Measurements from ENCODE around the gene FGG.
"Not testable (repeated sequence)": the region's sequence is repeated elsewhere in the genome, so short reads cannot be mapped to it uniquely, and the experiment has no call there.

Gene FGG

GRCh38 chr4:154610582-154610981 is 1.9 kb downstream of the FGG start:
- no peak for DNase-seq (ENCODE audit: low spot score)

DNA sequence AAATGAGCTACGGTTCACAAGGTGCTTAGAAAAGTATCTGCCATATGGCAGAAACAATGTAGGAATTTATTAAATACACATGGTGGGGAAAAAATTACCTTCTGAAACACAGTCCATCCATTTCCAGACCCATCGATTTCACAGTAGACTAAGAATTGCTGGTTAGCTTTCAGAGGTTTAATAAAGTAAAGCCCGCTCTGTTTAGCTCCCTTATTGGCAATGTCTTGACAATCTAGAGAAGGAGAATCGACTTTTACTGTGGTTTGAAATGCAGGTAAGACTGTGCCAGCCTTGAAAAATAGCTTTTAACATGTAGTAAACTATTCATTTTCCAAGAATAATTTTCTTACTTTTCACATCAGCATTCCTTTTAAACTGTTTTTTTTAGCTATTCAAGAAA is 2.9 kb downstream of the FGG start:
- no peak for DNase-seq (ENCODE audit: low spot score)

DNA sequence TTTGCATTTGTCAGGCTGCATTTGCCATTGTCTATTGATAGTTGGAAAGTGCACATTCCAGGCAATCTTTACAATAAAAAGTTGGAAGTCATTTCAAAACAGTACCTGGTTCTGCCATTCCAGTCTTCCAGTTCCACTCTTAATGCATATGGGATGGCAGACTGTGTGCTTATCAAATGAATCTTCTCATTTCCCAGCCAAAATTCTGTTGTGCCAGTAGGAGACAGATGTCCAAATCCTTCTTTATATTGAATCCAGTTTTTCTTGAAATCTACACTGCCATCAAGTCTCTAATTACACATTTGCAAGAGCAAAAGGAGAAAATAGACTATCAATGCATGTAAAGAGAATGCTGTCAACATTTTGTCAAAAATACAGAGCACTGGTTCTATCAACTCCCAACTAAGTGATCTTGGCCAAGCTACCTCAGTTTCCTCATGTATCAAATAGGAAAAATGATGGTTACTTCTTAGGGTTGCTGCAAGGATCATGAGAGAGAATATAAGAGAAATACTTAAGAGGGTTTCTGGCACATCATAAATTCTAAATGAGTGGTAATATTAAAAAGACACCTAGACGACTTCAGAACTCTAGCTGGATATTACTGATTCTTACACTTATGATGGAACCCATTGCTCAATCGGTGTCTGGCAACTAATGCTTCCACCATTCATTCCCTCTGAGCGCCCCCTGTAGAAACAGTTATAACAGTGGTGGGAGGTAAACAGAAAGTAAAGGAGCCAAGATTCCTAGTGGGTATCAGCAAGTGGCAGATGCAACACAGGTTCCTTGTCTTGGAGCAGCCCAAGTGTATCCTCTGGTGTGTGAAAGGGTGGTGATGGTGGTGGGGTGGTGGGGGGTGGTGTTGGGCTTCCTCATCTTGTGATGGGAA is 3.8 kb downstream of the FGG start:
- DNase-seq (ENCODE audit: low spot score) = no peak

GRCh38 chr4:154606728-154607723 is 5.4 kb downstream of the FGG start:
- DNase-seq (ENCODE audit: low spot score) = no peak

- DNase-seq (ENCODE audit: low spot score) = no peak
These were observed 7.7 kb downstream of the FGG start for GRCh38 chr4:154604696-154605200.

DNA sequence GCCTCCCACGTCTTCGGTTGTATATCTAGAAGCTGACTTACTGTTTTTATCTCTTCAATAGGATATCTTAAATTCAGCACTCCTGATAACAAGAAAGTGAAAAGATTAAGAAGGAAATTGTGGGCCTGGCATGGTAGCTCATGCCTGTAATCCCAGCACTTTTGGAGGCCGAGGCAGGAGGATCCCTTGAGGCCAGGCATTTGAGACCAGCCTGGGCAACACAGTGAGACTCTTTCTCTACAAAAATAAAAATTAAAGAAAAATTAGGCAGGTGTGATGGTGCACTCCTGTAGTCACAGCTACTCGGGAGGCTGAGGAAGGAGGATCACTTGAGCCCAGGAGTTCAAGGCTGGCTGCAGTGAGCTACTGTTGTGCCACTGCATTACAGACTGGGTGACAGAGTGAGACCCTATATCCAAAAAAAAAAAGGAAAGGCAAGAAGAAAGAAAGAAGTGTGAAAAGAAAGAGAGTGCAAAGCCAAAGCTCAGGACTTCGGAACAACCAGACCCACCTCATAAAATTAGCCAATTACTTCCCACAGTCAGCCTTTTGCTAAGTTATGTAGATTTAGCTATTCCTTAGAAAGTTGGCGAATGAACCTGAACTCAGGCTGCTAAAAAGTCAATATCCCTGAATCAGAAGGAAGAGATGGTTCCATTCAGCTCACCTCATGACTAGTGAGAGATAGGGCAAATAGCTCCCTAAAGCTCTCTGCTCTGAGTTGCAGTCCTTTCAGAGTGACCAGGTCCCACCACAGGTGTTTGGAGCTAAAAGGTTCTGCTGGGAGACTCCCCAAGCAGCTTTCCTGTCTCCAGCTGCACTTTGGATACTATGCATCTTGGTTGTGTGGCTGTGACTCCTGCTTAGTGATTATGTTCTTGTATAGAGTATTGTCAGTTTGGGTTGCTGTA is 9.2 kb downstream of the FGG start:
- DNase-seq (ENCODE audit: low spot score) = no peak

DNA sequence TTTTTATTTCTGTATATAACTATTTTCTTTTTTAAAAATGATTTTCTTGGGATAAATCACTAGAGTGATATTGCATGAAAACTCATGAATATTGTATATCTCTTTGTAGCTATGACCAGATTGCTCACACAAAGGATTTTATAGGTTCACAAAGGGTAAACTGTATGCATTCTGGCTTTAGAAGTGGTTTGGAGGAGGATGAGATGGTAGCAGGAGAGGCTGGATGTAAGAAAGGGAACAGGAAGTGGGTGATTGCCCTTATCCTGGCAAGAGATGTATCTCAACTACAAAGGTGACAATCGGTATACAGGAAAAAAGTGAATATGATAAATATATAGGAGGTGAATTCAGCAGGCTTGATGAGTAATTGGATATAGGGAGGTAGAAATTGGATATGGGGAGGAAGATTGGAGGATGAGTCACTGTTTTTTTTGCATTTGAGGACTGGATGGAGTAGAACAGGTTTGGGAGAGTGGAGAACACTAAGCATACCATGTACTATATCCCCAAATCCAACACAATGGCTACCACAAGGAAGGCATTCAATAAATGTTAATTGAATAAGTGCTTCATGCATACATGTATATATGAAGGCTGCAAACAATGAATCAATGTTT is 9.9 kb downstream of the FGG start:
- DNase-seq (ENCODE audit: low spot score) = no peak

GRCh38 chr4:154597798-154598774 is 14.4 kb downstream of the FGG start:
- DNase-seq (ENCODE audit: low spot score) = no peak

- not testable (repeated sequence) for DNase-seq (ENCODE audit: low spot score)
These were observed 15.2 kb downstream of the FGG start for GRCh38 chr4:154597281-154597680.

DNA sequence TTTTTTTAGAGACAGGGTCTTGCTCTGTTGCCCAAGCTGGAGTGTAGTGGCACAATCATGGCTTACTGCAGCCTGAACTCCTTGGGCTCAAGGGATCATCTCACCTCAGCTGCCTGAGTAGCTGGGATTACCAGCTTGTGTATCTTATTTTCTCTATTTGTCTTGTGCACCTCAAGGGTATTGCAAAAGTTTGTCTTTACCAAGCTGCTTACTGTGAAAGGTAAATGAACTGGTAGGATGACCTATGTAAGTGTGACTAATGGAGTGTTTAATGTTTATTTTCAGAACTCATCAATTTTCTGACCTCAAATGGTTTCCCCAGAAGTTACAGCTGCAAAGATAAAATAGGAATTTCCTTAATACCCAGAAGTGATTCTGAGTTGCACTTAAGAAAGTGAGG is 16.6 kb downstream of the FGG start:
- no peak for DNase-seq (ENCODE audit: low spot score)

- not testable (repeated sequence) for DNase-seq (ENCODE audit: low spot score)
These were observed 18.1 kb downstream of the FGG start for GRCh38 chr4:154594343-154594742.

DNA sequence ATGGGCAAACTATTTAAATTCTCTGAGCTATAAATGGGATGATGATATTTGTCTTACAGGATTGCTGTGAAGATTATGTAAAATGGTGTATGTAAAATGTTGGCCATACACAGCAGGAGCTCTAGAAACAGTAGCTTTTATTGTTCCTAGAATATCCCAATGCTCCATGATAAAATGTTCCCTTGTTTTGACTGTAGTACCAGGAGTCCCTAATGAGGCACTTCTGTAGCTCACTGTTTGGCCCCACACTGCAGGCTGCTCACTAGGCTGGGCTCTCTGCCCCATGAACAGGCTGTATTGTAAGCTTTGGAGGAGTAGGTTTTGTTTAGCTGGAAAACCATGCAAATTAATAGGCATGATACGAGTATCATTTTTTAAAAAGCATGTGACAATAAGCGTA is 18.6 kb downstream of the FGG start:
- DNase-seq (ENCODE audit: low spot score) = no peak

GRCh38 chr4:154591890-154592289 is 20.6 kb downstream of the FGG start:
- no peak for DNase-seq (ENCODE audit: low spot score)

DNA sequence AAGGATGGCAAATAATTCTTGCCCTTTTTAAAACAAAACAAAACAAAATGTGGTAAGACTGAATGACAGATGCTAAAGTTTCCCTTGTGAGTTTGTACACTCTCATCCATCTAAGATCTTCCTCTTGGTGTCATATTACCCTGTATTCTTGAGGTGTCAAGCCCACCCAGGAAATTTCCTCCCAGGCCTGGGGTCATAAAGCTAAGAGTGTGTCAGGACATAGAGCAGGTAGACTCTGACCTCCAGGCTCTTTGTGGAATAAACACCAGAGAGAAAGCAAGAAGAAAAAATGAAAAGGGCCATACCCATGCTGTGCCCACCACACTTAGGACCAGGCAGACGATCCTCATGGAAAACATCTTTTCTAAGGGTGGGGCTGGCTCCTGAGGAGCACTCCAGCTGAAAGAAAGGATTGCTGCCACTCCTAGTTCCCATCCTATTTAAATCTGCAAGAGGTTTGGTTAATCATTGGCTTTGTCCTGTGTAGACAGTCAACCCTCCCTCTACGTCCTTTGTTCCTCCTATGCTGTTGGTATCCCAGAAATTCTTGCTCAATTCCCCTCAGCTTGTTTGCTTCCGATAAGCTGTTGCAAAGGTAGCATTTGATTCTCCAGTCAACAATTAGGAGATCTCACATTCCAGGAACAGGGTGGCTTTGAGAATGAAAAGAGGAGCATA is 22.0 kb downstream of the FGG start, which contains the start of gene FGA:
Gene FGA (minus strand): TSS at position 414 of the 678 bp plus-strand sequence. CDS start 55 bp downstream, at position 359.
- DNase-seq (ENCODE audit: low spot score) = no peak

- DNase-seq (ENCODE audit: low spot score) = no peak
These were observed 22.9 kb downstream of the FGG start for GRCh38 chr4:154589296-154590197.

DNA sequence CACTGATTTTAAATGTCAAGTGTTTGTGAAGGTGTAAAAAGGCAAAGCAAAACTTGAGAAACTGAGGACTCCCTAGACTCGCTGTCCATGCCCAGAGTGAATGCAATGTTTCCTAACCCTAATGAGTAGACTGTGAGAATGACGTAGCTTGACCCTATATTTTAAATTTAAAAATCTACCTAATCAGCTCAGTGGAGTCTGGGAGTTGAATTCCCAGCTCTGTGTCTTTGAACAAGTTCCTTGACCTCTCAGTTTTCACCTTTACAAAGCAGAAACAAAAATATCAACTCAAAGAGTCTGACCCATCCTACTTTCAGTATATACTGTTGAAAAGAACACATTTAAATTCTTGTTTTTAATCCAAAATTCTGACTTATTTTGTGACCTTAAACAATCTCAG is 24.3 kb downstream of the FGG start:
- no peak for DNase-seq (ENCODE audit: low spot score)

- DNase-seq (ENCODE audit: low spot score) = no peak
These were observed 26.0 kb downstream of the FGG start for GRCh38 chr4:154586296-154587033.
